GM12878 (cell line): ENCODE data around the gene PRR22.

Experiments used
- MEF2A ChIP-seq: IDR thresholded peaks from 2 replicates; pipeline ENCODE4 v1.6.1; 2011; ENCODE audit warnings: low read depth, mild to moderate bottlenecking, low read length, moderate library complexity; ENCODE audit not compliant: insufficient read depth
- NBN ChIP-seq: fragments of 450-650 bp; IDR thresholded peaks from 2 replicates; pipeline ENCODE4 v1.6.1; 2016

GRCh38 chr19:5789886-5790558, 5.5 kb upstream of the PRR22 start:
- no peak for TF ChIP-seq MEF2A
- no peak for TF ChIP-seq NBN
